ENCODE results near the gene FCN3. TPM values are rescaled to one million over a fixed set of nuclear protein-coding genes. Genes with fewer than 3 reads are reported as not detected.

FCN3 gene
- total and polyA plus RNA-seq, 9 of the 15 experiments (the other 6 are each of a cell fraction or from before 2014, with no cell fraction given) = 0.49 TPM; not detected in 8

DNA sequence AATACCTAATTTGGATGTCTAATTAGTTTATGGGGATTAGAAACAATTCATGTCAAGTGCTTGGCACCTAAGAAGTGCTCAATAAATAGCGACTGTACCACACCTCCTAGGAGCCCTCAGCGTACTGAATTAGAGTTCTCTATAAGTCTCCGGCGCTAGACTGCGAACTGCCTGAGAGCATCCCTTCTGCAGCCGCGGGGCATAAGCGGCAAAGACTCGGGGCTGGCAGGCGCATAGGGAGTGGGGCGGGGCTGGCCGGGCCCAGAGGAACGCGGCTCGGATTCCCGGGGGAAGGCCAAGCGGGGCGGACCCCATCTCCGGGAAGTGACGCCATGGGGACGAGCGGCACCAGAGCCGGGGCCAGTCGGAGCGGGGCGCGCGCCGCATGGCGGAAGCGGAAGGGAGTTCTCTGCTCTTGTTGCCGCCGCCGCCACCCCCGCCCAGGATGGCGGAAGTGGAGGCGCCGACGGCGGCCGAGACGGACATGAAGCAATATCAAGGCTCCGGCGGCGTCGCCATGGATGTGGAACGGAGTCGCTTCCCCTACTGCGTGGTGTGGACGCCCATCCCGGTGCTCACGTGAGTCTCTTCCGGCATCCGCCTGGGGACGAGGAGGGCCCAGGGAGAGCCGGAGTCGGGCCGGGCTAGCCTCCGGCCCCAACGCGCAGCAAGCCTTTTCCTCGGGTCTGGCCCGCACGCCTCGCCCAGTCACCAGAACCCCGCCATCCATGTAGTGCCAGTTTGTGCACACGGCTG is 52.6 kb downstream of the FCN3 start, which contains the start of gene TMEM222 (continued):
- TF ChIP-seq ZBTB43 (CRISPR knock-in tag; IDR thresholded peaks at IDR 0.05) (no peak), IRF1 (CRISPR knock-in tag; IDR thresholded peaks at IDR 0.05; ENCODE audit: borderline replicate concordance) (peak; percentile 92), GTF2F1 (IDR thresholded peaks at IDR 0.05; ENCODE audit: low read depth, low read length) (no peak), ZC3H4 (CRISPR knock-in tag; IDR thresholded peaks at IDR 0.05; ENCODE audit: borderline replicate concordance) (no peak), PYGO2 (tag; IDR thresholded peaks at IDR 0.05) (no peak), NUFIP1 (IDR thresholded peaks at IDR 0.05; ENCODE audit: partially characterized antibody) (no peak), RBFOX2 (IDR thresholded peaks at IDR 0.05; ENCODE audit: low read depth, low read length) (peak; percentile 97), MCM2 (IDR thresholded peaks at IDR 0.05; ENCODE audit: low read depth) (no peak), TEAD2 (tag; IDR thresholded peaks at IDR 0.05) (no peak), BRD9 (IDR thresholded peaks at IDR 0.05; ENCODE audit: low read depth, partially characterized antibody) (no peak), CBX8 (IDR thresholded peaks at IDR 0.05; ENCODE audit: borderline replicate concordance, extremely low read depth, low read depth, low read length, poor library complexity, severe bottlenecking) (no peak), ZNF23 (CRISPR knock-in tag; IDR thresholded peaks at IDR 0.05) (no peak), MITF (IDR thresholded peaks at IDR 0.05) (0 out of 2 replicates have a peak, but pooled peaks have one; percentile 65), ZBED1 (IDR thresholded peaks at IDR 0.05) (no peak), RBM15 (IDR thresholded peaks at IDR 0.05; ENCODE audit: insufficient read depth, low read length) (no peak), ZNF134 (CRISPR knock-in tag; conservative IDR thresholded peaks at IDR 0.05) (no peak), HDAC1 (IDR thresholded peaks at IDR 0.05) (peak in 1 of 2 experiments; percentile 93; a peak in 2 of 4 replicates)
- TF ChIP-seq, protein P1, sequence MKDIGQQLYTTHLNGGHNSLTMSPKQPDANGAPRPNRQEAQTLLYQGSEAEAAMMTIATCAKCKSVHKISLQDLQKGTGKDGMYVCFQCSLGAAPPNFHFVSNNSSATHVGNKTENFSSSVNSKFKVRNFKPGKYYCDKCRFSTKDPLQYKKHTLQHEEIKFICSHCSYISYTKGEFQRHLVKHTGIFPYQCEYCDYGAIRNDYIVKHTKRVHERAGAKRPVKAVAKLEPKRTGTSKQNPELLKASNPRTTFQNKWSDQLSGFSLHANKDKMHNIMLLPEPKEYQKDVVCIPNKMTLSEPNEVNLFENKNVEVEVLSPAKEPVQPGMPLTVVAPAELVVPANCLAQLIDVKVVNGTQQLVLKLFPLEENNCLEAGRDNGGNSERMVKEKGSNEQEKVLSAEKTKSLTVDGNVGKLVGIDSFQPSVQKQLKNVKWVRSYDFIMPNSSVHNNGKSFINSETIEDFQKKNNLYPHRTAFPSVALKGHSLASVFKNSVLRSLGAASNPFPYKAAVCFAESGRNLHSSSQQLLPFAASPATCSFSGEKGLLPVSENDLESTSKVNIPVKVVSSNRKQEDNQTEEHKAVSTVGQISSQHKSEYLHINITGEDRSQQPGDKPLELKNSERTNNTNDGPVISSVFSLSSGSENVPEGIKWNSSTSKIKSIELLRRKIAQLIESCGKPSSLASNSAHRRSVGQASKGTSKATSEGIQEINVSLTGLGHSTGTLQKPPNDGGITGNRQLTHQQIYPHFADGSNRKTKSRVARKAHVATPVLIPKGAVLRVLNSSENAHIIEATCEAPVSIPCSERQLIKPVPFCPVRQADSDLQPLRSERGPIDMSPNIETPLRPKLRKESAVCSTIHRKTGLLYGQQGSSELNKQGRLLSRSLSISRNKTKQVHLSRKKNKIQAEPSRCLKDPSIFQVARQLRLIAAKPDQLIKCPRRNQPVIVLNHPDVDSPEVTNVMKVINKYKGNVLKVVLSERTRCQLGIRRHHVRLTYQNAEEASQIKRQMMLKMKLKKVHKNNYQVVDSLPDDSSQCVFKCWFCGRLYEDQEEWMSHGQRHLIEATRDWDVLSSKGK (CRISPR knock-in tag; IDR thresholded peaks at IDR 0.05) = no peak
- TF ChIP-seq, protein P2, sequence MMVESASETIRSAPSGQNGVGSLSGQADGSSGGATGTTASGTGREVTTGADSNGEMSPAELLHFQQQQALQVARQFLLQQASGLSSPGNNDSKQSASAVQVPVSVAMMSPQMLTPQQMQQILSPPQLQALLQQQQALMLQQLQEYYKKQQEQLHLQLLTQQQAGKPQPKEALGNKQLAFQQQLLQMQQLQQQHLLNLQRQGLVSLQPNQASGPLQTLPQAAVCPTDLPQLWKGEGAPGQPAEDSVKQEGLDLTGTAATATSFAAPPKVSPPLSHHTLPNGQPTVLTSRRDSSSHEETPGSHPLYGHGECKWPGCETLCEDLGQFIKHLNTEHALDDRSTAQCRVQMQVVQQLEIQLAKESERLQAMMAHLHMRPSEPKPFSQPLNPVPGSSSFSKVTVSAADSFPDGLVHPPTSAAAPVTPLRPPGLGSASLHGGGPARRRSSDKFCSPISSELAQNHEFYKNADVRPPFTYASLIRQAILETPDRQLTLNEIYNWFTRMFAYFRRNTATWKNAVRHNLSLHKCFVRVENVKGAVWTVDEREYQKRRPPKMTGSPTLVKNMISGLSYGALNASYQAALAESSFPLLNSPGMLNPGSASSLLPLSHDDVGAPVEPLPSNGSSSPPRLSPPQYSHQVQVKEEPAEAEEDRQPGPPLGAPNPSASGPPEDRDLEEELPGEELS (CRISPR knock-in tag; IDR thresholded peaks at IDR 0.05; ENCODE audit: borderline replicate concordance) = peak; percentile 99
